GM10847 (cell line): ENCODE data around the gene KRTAP6-2.

Experiments
- POLR2A ChIP-seq: IDR thresholded peaks from 2 replicates; pipeline ENCODE4 v1.6.1; 2011; ENCODE audit not compliant: insufficient read length; ENCODE audit errors: extremely low read depth

The KRTAP6-2 gene

GRCh38 chr21:30598802-30599201 lies at the start of gene KRTAP6-2:
TSS of gene KRTAP6-2 (minus strand) at chr21:30598902. CDS start at chr21:30598874, 28 bp downstream.
- no peak for TF ChIP-seq POLR2A

GRCh38 chr21:30646904-30647414 lies 48.3 kb upstream of the KRTAP6-2 start:
- TF ChIP-seq POLR2A = no peak

GRCh38 chr21:30642564-30642963 lies 43.9 kb upstream of the KRTAP6-2 start, which contains the start of gene KRTAP20-3:
TSS of gene KRTAP20-3 (plus strand) at chr21:30642864.
- no peak for TF ChIP-seq POLR2A

GRCh38 chr21:30638686-30639085 lies 40.0 kb upstream of the KRTAP6-2 start:
- TF ChIP-seq POLR2A = no peak

- no peak for TF ChIP-seq POLR2A
Observed at GRCh38 chr21:30634906-30635305, 36.2 kb upstream of the KRTAP6-2 start, which contains the start of gene KRTAP20-2. TSS of gene KRTAP20-2 (plus strand) at chr21:30635206. CDS start at chr21:30635264, 58 bp downstream.

GRCh38 chr21:30629200-30629599 lies 30.5 kb upstream of the KRTAP6-2 start:
- no peak for TF ChIP-seq POLR2A

GRCh38 chr21:30628109-30628508 lies 29.4 kb upstream of the KRTAP6-2 start:
- TF ChIP-seq POLR2A = no peak

- no peak for TF ChIP-seq POLR2A
Observed at GRCh38 chr21:30625449-30626165, 26.9 kb upstream of the KRTAP6-2 start.

- no peak for TF ChIP-seq POLR2A
Observed at GRCh38 chr21:30623362-30623761, 24.7 kb upstream of the KRTAP6-2 start.

- no peak for TF ChIP-seq POLR2A
Observed at GRCh38 chr21:30620522-30620921, 21.8 kb upstream of the KRTAP6-2 start, which contains the start of gene KRTAP20-4. TSS of gene KRTAP20-4 (plus strand) at chr21:30620627.

- no peak for TF ChIP-seq POLR2A
Observed at GRCh38 chr21:30620080-30620479, 21.4 kb upstream of the KRTAP6-2 start.

- no peak for TF ChIP-seq POLR2A
Observed at GRCh38 chr21:30616125-30616524, 17.4 kb upstream of the KRTAP6-2 start, which contains the start of gene KRTAP20-1. TSS of gene KRTAP20-1 (plus strand) at chr21:30616425. CDS start at chr21:30616455, 30 bp downstream.

- no peak for TF ChIP-seq POLR2A
Observed at GRCh38 chr21:30615199-30615598, 16.5 kb upstream of the KRTAP6-2 start.

- no peak for TF ChIP-seq POLR2A
Observed at GRCh38 chr21:30613836-30614235, 15.1 kb upstream of the KRTAP6-2 start, which contains the start of gene KRTAP6-1. TSS of gene KRTAP6-1 (minus strand) at chr21:30613930. CDS start at chr21:30613904, 26 bp downstream.

- TF ChIP-seq POLR2A = no peak
Observed at GRCh38 chr21:30612132-30612531, 13.4 kb upstream of the KRTAP6-2 start.

- TF ChIP-seq POLR2A = no peak
Observed at GRCh38 chr21:30605968-30606367, 7.3 kb upstream of the KRTAP6-2 start.
